ENCODE data around the gene PCSK1N. TPM values are rescaled to one million over a fixed set of nuclear protein-coding genes. Genes with fewer than 3 reads are reported as not detected.

PCSK1N gene
- total and polyA plus RNA-seq, 9 of the 15 experiments (the other 6 are each of a cell fraction or from before 2014, with no cell fraction given): 0.07 to 0.55 (median 0.54) TPM; not detected in 6

DNA sequence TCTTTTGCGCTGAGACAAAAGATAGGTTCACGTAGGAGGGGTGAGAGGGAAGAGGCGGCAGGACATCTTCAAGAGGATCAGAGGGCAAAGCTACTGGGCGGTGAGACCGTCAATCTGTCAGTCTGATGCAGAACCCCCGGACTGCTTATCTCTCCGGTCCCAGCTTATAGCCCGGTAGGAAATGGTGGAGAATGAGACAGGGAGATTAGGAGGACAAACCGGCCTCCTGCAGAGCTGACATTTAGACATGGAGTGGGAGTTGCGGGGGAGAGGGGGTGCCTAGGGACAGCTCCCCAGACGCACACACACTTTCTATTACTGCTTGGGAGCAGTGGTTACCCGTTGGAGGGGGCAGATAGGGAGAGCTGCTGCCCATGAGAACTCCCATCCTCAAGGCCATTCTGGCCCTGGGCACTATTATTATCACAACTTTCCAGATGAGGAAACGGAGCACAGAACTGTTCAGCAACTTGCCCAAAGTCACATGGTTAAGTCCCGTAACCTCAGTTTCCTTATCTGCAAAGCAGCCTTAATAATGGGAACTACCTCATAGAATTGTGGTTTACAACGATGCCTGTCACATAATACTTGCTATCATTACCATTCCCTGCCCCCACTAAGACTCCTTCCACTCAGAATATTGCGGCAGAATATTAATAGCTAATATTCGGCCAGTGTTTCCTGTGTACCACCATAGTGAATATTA, 34.7 kb downstream of the PCSK1N start (continued):
- TF ChIP-seq, protein P1, sequence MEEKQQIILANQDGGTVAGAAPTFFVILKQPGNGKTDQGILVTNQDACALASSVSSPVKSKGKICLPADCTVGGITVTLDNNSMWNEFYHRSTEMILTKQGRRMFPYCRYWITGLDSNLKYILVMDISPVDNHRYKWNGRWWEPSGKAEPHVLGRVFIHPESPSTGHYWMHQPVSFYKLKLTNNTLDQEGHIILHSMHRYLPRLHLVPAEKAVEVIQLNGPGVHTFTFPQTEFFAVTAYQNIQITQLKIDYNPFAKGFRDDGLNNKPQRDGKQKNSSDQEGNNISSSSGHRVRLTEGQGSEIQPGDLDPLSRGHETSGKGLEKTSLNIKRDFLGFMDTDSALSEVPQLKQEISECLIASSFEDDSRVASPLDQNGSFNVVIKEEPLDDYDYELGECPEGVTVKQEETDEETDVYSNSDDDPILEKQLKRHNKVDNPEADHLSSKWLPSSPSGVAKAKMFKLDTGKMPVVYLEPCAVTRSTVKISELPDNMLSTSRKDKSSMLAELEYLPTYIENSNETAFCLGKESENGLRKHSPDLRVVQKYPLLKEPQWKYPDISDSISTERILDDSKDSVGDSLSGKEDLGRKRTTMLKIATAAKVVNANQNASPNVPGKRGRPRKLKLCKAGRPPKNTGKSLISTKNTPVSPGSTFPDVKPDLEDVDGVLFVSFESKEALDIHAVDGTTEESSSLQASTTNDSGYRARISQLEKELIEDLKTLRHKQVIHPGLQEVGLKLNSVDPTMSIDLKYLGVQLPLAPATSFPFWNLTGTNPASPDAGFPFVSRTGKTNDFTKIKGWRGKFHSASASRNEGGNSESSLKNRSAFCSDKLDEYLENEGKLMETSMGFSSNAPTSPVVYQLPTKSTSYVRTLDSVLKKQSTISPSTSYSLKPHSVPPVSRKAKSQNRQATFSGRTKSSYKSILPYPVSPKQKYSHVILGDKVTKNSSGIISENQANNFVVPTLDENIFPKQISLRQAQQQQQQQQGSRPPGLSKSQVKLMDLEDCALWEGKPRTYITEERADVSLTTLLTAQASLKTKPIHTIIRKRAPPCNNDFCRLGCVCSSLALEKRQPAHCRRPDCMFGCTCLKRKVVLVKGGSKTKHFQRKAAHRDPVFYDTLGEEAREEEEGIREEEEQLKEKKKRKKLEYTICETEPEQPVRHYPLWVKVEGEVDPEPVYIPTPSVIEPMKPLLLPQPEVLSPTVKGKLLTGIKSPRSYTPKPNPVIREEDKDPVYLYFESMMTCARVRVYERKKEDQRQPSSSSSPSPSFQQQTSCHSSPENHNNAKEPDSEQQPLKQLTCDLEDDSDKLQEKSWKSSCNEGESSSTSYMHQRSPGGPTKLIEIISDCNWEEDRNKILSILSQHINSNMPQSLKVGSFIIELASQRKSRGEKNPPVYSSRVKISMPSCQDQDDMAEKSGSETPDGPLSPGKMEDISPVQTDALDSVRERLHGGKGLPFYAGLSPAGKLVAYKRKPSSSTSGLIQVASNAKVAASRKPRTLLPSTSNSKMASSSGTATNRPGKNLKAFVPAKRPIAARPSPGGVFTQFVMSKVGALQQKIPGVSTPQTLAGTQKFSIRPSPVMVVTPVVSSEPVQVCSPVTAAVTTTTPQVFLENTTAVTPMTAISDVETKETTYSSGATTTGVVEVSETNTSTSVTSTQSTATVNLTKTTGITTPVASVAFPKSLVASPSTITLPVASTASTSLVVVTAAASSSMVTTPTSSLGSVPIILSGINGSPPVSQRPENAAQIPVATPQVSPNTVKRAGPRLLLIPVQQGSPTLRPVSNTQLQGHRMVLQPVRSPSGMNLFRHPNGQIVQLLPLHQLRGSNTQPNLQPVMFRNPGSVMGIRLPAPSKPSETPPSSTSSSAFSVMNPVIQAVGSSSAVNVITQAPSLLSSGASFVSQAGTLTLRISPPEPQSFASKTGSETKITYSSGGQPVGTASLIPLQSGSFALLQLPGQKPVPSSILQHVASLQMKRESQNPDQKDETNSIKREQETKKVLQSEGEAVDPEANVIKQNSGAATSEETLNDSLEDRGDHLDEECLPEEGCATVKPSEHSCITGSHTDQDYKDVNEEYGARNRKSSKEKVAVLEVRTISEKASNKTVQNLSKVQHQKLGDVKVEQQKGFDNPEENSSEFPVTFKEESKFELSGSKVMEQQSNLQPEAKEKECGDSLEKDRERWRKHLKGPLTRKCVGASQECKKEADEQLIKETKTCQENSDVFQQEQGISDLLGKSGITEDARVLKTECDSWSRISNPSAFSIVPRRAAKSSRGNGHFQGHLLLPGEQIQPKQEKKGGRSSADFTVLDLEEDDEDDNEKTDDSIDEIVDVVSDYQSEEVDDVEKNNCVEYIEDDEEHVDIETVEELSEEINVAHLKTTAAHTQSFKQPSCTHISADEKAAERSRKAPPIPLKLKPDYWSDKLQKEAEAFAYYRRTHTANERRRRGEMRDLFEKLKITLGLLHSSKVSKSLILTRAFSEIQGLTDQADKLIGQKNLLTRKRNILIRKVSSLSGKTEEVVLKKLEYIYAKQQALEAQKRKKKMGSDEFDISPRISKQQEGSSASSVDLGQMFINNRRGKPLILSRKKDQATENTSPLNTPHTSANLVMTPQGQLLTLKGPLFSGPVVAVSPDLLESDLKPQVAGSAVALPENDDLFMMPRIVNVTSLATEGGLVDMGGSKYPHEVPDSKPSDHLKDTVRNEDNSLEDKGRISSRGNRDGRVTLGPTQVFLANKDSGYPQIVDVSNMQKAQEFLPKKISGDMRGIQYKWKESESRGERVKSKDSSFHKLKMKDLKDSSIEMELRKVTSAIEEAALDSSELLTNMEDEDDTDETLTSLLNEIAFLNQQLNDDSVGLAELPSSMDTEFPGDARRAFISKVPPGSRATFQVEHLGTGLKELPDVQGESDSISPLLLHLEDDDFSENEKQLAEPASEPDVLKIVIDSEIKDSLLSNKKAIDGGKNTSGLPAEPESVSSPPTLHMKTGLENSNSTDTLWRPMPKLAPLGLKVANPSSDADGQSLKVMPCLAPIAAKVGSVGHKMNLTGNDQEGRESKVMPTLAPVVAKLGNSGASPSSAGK (IDR thresholded peaks at IDR 0.05): no peak
- TF ChIP-seq VEZF1 (CRISPR knock-in tag; IDR thresholded peaks at IDR 0.05): peak; percentile 90
- no peak for TF ChIP-seq ZNF282 (CRISPR knock-in tag; IDR thresholded peaks at IDR 0.05)
- peak in 1 of 2 experiments; percentile 34; a peak in 2 of 4 replicates for TF ChIP-seq RAD21 (CRISPR knock-in tag; conservative IDR thresholded peaks at IDR 0.05 in 1 of 2, IDR thresholded peaks at IDR 0.05 in 1 of 2)
- TF ChIP-seq MTA1 (IDR thresholded peaks at IDR 0.05; ENCODE audit: borderline replicate concordance): peak; percentile 76
- TF ChIP-seq, protein P2, sequence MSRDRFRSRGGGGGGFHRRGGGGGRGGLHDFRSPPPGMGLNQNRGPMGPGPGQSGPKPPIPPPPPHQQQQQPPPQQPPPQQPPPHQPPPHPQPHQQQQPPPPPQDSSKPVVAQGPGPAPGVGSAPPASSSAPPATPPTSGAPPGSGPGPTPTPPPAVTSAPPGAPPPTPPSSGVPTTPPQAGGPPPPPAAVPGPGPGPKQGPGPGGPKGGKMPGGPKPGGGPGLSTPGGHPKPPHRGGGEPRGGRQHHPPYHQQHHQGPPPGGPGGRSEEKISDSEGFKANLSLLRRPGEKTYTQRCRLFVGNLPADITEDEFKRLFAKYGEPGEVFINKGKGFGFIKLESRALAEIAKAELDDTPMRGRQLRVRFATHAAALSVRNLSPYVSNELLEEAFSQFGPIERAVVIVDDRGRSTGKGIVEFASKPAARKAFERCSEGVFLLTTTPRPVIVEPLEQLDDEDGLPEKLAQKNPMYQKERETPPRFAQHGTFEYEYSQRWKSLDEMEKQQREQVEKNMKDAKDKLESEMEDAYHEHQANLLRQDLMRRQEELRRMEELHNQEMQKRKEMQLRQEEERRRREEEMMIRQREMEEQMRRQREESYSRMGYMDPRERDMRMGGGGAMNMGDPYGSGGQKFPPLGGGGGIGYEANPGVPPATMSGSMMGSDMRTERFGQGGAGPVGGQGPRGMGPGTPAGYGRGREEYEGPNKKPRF (IDR thresholded peaks at IDR 0.05; ENCODE audit: low read depth, low read length): no peak
- TF ChIP-seq POLR2H (tag; IDR thresholded peaks at IDR 0.05; ENCODE audit: low read depth): no peak
- no peak for TF ChIP-seq GTF2F1 (IDR thresholded peaks at IDR 0.05; ENCODE audit: low read depth, low read length)
- no peak for TF ChIP-seq ARHGAP35 (IDR thresholded peaks at IDR 0.05; ENCODE audit: partially characterized antibody)
- TF ChIP-seq FOXA3 (CRISPR knock-in tag; conservative IDR thresholded peaks at IDR 0.05 in 1 of 2, IDR thresholded peaks at IDR 0.05 in 1 of 2): no peak
- no peak for TF ChIP-seq GABPA (tag; conservative IDR thresholded peaks at IDR 0.05; ENCODE audit: low read depth)

Measured in K562 (cell line).